ENCODE results near the gene NTF3.

NTF3 gene

GRCh38 chr12:5433081-5433844 is 1.4 kb downstream of the NTF3 start:
- DNase-seq, result no peak

DNA sequence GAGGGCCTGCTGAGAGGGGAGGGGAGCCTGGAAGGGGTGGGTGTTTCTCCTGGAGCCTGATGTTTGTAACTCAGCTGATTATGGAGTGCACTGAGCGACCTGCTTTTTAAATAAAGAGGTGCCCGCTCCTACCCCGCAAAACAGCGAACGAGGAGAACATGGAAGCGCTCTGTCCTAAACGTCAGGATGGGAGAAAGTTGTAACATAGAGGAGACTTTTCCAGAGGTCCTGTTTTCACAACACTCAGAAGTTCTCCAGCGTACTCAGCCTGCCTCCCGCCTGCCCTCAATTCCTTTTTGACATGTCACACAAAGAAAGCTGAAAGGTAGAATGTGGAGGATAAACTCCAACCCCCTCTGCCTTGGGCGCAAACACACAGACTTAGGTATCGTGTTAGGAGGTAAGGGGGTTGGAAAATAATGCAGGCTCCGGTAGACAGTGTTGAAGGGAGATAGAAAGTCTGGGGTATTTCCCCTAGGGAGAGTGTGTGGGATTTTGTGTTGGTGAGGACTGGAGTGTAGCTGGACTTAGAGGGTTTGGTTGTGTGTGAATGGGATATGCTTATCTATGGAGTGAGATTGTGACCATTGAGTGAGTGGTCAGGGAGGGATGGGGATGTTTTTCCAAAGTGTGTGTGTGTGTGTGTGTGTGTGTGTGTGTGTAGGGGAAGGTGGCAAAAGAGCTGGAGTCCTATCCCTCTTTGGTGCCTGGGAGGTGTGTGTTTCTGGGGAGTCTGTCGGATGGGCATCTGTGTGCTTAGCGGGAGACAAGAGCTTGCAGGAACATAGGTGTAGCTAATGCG is 2.1 kb downstream of the NTF3 start:
- DNase-seq, result no peak

GRCh38 chr12:5434647-5435560 is 3.0 kb downstream of the NTF3 start:
- no peak for DNase-seq

DNA sequence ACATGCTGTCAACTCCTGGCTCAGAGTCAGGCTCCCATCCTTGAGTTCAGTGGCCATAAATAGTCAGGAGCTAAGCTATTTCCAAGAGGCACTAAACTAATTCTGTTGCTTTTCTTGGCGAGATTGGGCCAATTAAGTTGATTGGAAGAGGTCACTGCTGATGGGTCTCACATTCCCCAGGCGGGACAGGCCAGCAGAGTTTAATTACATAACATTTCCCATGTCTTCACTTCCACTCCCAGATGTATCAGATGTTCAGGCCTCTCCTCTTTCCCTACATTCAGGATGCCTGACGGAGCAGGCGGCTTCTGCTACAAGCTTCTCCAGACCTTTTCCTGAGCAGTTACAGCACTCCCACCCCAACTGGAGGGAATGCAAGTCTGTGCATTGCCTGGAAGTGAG is 5.3 kb downstream of the NTF3 start:
- DNase-seq, result no peak

- no peak for DNase-seq
Observed at GRCh38 chr12:5437589-5437988, 5.7 kb downstream of the NTF3 start.

DNA sequence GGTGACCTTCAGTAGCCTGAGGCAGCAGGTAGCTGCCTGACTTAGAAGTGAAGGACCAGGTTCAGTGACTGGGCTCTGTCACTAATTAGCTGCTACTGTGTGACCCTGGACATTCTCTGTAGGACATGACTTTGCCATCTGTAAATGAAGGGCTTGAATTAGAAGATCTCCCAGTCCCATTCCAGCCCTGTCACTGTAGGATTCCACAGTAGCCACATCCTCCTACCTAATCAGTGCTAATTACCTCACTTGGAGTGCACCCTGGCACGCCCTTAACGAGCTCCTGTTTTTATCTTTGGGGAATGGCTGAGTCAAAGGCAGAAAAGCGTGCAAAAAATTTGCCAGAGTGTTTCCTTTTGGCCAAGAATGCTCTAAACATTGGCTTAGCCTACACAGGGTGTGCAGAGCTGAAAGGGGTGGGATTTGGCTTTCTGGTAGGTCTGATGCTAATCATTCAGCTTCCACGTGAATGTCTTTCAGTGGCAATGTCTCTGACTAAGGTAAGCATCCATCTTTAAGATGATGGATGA is 6.8 kb downstream of the NTF3 start:
- no peak for DNase-seq

DNA sequence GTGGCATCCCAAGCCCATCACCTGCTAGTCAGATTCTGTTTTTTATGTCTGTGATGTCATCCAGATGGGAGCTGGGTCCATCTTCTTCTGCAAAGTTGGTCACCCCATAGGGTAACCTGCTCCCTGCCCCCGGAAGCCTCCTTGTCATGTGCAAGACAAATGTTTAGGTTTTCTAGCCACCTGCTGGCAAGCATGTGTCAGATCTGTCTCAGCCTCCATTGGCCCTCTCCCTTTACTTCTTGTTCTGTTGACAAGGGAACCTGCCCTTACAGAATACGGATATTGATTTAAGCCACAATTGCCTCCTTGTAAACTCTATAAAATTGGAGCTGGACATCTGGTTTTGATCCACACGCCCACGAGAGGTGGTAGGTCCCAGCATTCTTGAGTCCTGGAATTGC is 7.5 kb downstream of the NTF3 start:
- DNase-seq, result no peak

- DNase-seq, result no peak
Observed at GRCh38 chr12:5439788-5440300, 7.9 kb downstream of the NTF3 start.

DNA sequence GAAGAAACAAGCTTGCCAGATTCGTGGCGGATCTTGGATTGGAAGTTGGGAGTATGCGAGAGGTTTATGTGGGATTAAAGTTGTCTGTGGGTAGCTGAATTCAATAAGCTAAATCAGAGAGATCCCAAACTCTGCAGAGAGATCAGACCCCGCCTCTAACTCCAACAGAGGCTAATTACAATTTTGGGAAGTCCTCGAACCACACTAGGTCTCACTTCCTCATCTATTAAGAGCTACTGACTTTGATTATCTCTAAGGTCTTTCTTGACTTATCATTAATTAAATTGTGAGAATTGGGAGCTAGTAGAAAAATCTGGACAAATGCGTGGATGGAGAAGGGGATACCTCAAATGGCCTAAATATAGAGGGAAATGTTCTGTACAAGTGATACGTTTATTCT is 9.1 kb downstream of the NTF3 start:
- DNase-seq, result no peak

DNA sequence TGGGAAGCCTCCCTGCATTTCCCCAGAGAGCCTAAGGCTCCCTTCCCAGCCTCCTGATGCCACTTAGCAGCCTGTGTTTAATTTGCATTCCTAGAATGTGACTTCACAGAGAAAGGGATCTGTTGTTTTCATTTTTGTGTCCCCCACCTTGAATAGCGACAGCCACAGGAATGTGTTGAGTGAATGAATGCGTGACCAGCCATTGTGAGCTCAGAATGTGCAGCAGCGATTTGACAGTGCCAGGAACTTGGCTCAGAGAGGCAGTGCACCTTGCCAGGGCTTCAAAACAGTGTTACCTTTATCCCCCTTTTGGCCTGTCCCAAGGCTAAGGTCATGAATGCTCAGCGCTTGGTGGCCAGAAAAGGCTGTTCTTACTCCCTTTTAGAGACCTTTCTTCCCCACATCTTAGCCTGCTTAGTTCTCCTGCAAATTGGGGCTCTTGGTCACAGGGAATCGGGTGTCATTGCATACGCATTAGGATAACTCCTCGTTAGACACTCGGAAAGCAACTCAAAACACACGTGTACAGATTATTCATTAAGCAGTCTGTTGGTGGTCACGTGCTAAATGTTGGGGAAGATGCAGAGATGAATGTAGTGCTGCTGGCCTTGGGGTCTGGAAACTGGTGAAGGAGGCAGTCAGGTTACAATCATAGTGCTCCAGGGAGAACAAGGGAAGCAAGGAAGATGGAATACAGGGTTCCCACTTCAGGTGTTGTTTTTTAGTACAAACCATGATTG is 9.8 kb downstream of the NTF3 start:
- DNase-seq, result no peak

GRCh38 chr12:5442251-5443006 is 10.5 kb downstream of the NTF3 start:
- no peak for DNase-seq

GRCh38 chr12:5444520-5444919 is 12.6 kb downstream of the NTF3 start:
- no peak for DNase-seq

DNA sequence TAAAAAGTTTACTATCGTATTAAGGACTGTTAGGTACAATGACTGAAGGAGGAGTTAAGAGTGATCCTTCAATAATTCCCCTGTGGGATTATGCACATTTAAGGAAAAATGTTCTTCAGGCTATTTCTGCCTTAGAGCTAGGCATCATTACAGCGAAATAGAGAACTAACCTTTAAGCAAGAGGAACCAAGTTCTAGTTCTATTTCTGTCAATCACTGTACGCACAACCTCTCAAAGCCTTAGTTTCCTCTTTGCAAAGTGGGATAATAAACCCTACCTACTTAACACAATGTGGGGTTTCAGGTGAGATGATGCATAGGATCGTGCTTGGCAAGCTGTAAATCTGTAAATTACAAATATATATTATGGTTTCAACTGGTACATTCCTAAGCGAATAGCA is 15.4 kb downstream of the NTF3 start:
- no peak for DNase-seq

GRCh38 chr12:5451251-5451650 is 19.3 kb downstream of the NTF3 start:
- DNase-seq, result no peak

GRCh38 chr12:5452569-5452968 is 20.7 kb downstream of the NTF3 start:
- DNase-seq, result no peak

GRCh38 chr12:5453466-5453865 is 21.6 kb downstream of the NTF3 start:
- DNase-seq, result no peak

- no peak for DNase-seq
Observed at GRCh38 chr12:5455045-5455444, 23.1 kb downstream of the NTF3 start.

GRCh38 chr12:5456030-5456429 is 24.1 kb downstream of the NTF3 start:
- no peak for DNase-seq

DNA sequence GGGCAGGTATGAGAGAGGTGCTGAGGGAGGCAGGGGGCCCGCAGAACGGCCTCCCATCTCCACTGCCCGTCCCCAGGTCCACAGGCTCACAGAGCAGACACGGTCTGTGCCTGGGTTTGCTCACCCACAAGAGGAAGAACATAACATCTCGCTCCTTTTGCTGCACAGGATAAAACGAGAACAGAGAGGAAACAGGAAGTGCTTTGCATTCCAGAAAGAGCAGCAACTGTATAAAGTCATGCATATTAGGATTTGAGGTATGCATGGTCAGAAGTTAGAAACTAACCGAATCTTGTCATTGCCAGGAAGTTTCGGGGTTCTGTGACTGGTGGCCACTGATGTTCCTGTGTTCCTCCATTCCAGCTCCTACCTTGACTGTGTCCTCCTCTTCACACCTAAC is 25.0 kb downstream of the NTF3 start:
- no peak for DNase-seq

- DNase-seq, result no peak
Observed at GRCh38 chr12:5458229-5459050, 26.5 kb downstream of the NTF3 start.
